PC-3 (cell line): ENCODE data around the gene AMH.

Experiments
- EZH2 ChIP-seq: fragments of 300-600 bp; sonication (generic); IDR thresholded peaks from one replicate; pipeline ENCODE4 v1.6.1; 2017; ENCODE audit warnings: antibody characterized with exemption, mild to moderate bottlenecking, low read length; ENCODE audit not compliant: unreplicated experiment
- EZH2phosphoT487 ChIP-seq: fragments of 300-600 bp; sonication (generic); IDR thresholded peaks from 2 replicates; pipeline ENCODE4 v1.6.1; 2018; ENCODE audit warnings: mild to moderate bottlenecking, antibody characterized with exemption, low read length, borderline replicate concordance
- TF ChIP-seq, protein P1 (sequence below): fragments of 300-600 bp; sonication (generic); conservative IDR thresholded peaks from 2 replicates; pipeline ENCODE4 v1.5.1; 2017; ENCODE audit warnings: antibody characterized with exemption, low read depth, mild to moderate bottlenecking, low read length

DNA sequence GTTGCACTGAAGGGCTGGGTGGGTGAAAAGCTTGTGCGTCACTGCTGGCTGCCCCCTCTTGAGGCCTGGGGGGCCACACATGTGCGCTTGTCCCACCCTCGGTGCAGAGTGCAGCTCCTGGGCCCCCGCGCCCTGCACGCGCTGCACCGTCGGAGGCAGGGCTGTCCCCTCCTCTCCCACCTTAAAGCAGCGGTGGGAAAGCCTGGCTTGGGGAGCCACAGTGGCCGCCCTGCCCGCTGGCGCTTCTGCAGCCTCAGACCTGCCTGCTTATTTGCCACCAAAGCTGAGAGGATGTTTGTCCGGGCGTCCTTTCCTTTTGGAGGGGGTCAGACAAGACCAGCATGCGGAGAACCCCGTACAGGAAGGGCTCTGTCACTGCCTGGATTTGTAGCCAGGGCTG lies 39.7 kb upstream of the AMH start:
- TF ChIP-seq EZH2 (no peak), EZH2phosphoT487 (no peak)
- TF ChIP-seq, protein P1, sequence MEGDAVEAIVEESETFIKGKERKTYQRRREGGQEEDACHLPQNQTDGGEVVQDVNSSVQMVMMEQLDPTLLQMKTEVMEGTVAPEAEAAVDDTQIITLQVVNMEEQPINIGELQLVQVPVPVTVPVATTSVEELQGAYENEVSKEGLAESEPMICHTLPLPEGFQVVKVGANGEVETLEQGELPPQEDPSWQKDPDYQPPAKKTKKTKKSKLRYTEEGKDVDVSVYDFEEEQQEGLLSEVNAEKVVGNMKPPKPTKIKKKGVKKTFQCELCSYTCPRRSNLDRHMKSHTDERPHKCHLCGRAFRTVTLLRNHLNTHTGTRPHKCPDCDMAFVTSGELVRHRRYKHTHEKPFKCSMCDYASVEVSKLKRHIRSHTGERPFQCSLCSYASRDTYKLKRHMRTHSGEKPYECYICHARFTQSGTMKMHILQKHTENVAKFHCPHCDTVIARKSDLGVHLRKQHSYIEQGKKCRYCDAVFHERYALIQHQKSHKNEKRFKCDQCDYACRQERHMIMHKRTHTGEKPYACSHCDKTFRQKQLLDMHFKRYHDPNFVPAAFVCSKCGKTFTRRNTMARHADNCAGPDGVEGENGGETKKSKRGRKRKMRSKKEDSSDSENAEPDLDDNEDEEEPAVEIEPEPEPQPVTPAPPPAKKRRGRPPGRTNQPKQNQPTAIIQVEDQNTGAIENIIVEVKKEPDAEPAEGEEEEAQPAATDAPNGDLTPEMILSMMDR, result no peak
